Upper lobe of left lung (tissue), 4 donors: Measurements from ENCODE around the gene SPOCK1.

Experiments used
- EP300 ChIP-seq, 4 donors: sonication (generic); formaldehyde crosslinking; IDR thresholded peaks; one replicate each; pipeline ENCODE4 v1.5.1; 2017; ENCODE audit warnings: antibody characterized with exemption in 4 of 4, control low read depth in 2 of 4
- POLR2A ChIP-seq, 4 donors: fragments of 450-650 bp; IDR thresholded peaks; one replicate each; pipeline ENCODE4 v1.5.1; 2016 to 2017; ENCODE audit warnings: antibody characterized with exemption in 4 of 4, mild to moderate bottlenecking in 2 of 4
- POLR2AphosphoS5 ChIP-seq, 2 donors: sonication (generic); formaldehyde crosslinking; IDR thresholded peaks; one replicate each; pipeline ENCODE4 v1.5.1; 2017; ENCODE audit warnings: antibody characterized with exemption in 2 of 2

DNA sequence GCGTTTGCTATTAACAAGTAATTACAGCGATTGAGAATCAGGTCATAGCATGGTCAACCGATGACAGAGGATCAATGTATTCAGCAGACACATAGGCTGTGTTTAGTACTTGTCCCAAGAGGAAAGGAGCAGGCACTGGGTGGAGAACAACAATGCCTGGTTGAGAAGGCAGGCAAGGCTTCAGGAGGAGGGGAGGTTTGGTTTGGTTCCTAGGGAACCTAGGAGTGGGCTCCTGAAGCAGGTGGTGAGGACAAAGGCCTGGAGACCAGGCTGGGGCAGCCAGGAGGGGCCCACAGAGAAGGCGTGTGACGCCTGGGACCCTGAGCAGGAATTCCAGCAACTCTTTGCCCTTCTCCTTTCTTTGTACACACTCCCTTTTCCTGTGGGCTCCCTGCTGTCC, 195.6 kb downstream of the SPOCK1 start:
- TF ChIP-seq POLR2AphosphoS5 (IDR thresholded peaks at IDR 0.05) (no peak), EP300 (IDR thresholded peaks at IDR 0.05) (no peak), POLR2A (IDR thresholded peaks at IDR 0.05) (no peak)
